Fibroblast of the aortic adventitia (primary cell): ENCODE results near the gene RMND5B. TPM values are rescaled to one million over a fixed set of nuclear protein-coding genes. Genes with fewer than 3 reads are reported as not detected.

Experiments
- DNase-seq: peaks from one replicate; pipeline ENCODE4 v3.0.0-alpha.2; 2010; ENCODE audit warnings: low read depth
- H3K4me3 ChIP-seq: 2 replicates; pipeline ENCODE4 v1.5.1; 2011; ENCODE audit warnings: low read depth, mild to moderate bottlenecking, control low read depth, low read length, moderate library complexity
- total RNA-seq: library from RNA; depleted of rRNA; stranded (reverse); fragments of >200 nt; gene quantifications from 2 replicates; pipeline ENCODE4 v1.2.3, GENCODE V29; 2012; ENCODE audit warnings: low replicate concordance
- TF ChIP-seq, protein P1 (sequence below): IDR thresholded peaks from 2 replicates; pipeline ENCODE4 v1.5.1; 2011; ENCODE audit warnings: mild to moderate bottlenecking, low read length, control low read depth, inconsistent platforms; ENCODE audit not compliant: insufficient read depth

RMND5B gene
- total RNA-seq, 1 donor, result 25.8 TPM

DNA sequence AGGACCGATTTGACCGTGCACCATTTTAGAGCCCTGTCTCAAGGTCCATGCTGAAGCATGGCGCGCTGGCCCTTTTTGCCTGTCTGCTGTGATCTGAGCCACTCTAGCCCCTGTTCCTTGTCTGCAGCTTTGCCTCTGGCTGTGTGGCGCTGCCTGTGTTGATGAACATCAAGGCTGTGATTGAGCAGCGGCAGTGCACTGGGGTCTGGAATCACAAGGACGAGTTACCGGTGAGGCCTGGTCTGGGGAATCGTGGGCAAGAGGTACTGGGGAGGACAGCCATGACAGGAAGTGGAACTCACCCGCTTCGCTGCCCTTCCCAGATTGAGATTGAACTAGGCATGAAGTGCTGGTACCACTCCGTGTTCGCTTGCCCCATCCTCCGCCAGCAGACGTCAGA lies 16.6 kb downstream of the RMND5B start:
- H3K4me3 ChIP-seq, result no peak overlapping the region
- no peak for DNase-seq
- TF ChIP-seq, protein P1, sequence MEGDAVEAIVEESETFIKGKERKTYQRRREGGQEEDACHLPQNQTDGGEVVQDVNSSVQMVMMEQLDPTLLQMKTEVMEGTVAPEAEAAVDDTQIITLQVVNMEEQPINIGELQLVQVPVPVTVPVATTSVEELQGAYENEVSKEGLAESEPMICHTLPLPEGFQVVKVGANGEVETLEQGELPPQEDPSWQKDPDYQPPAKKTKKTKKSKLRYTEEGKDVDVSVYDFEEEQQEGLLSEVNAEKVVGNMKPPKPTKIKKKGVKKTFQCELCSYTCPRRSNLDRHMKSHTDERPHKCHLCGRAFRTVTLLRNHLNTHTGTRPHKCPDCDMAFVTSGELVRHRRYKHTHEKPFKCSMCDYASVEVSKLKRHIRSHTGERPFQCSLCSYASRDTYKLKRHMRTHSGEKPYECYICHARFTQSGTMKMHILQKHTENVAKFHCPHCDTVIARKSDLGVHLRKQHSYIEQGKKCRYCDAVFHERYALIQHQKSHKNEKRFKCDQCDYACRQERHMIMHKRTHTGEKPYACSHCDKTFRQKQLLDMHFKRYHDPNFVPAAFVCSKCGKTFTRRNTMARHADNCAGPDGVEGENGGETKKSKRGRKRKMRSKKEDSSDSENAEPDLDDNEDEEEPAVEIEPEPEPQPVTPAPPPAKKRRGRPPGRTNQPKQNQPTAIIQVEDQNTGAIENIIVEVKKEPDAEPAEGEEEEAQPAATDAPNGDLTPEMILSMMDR, result no peak

DNA sequence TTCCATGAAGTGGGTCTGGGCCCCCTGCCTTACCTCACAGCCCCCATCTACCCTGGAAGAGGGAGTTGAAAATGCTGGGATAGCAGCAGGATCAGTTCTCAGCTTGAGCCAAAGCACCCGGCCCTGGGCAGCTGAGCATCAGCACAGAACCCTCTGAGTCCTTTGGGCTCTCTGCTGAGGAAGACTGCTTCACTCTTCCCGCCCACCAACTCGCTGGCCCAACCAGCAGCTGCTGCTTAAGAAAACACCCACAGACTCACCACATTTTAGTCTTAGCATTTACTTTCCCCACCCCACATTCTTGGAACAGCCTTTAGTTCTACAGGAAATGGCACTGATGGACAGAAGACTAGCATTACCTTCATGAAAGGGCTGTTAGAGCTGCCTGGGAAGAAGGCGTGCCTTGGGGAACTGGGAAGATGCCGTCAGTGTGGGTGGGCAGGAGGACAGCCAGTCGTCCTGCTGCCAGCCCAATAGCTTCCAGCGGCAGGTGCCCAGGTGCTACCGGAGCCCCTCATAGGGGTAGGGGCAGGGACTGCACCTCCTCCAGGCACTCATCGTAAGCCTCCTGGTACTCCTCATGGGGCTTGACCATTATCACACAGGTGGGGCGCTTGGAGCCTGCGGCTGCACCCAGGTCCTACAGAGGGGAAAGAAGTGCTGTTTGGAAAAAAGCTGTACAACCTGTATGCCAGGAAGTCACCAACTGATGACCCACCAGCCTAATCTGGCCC lies 18.6 kb downstream of the RMND5B start:
- TF ChIP-seq, protein P1, result no peak
- H3K4me3 ChIP-seq, result no peak overlapping the region
- peak; percentile 23 for DNase-seq

DNA sequence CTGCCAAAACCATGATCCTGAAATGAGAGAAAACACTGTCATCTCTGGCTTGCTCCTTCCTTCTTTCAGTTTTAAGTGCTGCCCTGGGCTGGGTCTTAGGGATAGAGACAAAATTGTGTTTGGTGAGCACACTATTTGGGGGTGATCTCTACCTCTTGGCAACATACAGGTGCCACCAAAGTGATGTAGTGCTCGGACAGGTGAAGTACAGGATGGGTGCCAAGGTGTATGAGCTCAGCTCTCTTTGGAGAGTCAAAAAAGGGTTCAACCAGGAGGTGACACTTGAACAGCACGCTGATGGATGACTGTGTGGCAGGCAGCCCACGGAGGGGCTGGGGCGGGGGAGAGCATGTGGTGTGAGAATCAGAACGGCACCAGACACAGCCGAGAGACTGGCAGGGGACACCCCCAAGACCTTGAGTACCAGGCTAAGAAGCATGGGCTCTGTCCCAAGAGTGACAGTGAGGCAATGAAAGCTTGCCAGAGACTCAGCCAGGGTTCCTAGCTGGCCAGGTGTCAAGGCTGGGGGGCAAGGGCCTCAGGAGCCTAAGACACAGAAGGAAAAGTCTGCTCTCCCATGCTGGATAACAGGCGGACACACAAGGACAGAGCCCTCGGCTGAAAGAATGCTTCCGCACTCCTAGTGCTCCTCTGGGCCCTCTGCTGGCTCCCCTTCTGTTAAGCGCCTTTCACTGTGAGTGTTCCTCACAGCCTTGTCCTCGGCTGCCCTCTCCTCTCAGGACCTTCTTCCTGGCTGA lies 20.3 kb downstream of the RMND5B start:
- TF ChIP-seq, protein P1, result no peak
- peak; percentile 10 for DNase-seq
- no peak overlapping the region for H3K4me3 ChIP-seq

DNA sequence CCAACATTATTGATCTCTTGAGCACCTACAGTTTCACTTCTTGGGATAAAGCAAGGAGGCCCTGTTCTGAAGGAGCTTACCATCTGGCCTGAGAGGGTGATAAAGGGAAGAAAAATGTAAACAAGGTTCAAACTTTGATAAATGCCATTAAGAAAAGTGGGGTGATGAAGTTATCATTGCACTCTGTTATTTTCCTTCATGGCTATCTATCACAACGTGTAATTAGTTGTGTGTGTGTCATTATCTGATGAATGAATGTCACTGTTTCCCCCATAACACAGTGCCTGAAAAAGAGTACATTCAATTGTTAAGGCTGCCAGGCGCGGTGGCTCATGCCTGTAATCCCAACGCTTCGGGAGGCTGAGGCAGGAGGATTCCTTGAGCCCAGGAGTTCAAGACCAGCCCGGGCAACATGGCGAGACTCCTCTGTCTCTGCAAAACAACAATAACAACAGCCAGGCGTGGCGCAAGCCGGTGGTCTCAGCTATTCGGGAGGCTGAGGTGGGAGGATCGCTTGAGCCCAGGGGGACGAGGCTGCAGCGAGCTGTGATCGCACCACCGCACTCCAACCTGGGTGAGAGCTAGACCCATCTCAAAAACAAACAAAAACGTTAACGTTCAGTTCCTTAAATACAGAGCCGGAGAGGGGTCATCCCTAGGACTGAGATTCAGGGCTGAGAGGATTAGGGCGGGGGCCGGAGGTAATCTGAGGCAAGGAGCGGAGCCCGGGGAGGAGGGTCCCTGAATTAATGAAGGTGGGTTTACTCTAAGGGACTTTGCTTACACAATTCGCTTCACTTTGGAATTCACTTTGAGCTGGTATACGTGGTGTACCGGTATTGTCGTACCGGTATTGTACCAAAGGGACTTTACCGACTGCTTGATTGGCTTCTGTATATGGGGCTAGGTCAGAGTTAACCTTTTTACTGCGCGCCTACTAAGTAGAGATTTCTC lies 22.0 kb downstream of the RMND5B start:
- TF ChIP-seq, protein P1, result no peak
- peak overlapping the region; percentile 91 for H3K4me3 ChIP-seq
- DNase-seq, result no peak

DNA sequence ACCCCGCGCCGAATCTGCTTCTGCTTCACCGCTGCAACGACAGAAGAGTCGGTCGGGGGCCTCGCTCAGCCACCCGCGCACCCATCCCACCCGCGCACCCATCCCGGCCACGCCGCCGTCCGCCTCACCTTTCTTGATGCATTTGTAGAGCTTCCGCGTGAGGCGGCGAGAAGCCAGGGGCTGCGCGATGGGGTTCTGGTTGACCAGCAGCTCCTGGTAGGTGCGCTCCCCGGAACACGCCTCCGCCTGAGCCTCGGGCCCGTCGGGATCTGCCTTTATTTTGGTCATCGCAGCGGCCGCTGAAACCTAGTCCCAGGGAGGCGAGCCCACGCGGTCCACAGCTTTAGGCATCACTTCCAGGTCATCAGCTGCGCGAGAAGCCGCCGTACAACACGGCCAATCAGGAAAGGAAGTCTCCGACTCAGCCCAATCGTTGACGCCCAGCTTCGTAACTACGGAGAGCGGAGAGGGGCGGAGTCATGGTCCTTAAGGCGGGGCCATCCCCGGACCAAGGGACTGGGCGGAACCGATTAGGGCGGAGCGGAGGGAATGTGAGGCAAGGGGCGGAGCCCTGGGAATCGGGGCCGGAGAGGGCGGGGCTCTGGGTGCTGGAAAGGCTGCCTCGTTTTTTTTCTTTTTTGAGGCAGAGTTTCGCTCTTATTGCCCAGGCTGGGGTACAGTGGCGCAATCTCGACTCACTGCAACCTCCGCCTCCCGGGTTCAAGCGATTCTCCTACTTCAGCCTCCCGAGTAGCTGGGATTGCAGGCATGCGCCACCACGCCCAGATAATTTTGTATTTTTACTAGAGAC lies 22.9 kb downstream of the RMND5B start, which contains the start of gene NHP2:
Gene NHP2, minus strand, starts transcription at position 356 of the 811 bp plus-strand sequence. Its CDS starts 68 bp downstream, at position 288.
- TF ChIP-seq, protein P1, result no peak
- DNase-seq, result peak; percentile 99

DNA sequence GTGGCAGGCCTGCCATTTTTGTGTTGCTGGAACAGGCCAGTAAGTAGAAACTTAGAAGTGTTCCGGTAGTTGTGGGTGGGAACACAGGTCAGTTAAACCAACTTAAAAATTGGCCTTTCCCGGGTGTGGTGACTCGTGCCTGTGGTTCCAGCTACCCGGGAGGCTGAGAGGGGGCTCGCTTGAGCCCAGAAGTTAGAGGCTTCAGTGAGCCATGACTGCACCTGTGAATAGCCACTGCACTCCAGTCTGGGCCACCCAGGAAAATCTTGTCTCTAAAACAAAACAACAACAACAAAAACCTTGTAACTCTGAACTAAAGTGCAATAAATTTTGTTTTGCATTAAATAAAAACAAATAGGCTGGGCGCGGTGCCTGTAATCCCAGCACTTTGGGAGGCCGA lies 24.3 kb downstream of the RMND5B start:
- no peak overlapping the region for H3K4me3 ChIP-seq
- DNase-seq, result no peak
- TF ChIP-seq, protein P1, result no peak

More for the DNA sequence above, 22.9 kb downstream of the RMND5B start, which contains the start of gene NHP2:
- H3K4me3 ChIP-seq, result peak within 1 kb of the TSS; percentile 91
